DND-41 (cell line): ENCODE results near the gene RABEPK.

Experiments
- CTCF ChIP-seq: IDR thresholded peaks from 2 replicates; pipeline ENCODE4 v1.5.1; 2012; ENCODE audit warnings: borderline replicate concordance, low read length, moderate library complexity, mild to moderate bottlenecking; ENCODE audit not compliant: poor library complexity, severe bottlenecking; ENCODE audit errors: extremely low read depth
- EZH2 ChIP-seq: IDR thresholded peaks from 3 replicates; pipeline ENCODE4 v1.6.1; 2012; ENCODE audit warnings: borderline replicate concordance, low read depth, mild to moderate bottlenecking, moderate library complexity, low read length, inconsistent platforms; ENCODE audit not compliant: severe bottlenecking

DNA sequence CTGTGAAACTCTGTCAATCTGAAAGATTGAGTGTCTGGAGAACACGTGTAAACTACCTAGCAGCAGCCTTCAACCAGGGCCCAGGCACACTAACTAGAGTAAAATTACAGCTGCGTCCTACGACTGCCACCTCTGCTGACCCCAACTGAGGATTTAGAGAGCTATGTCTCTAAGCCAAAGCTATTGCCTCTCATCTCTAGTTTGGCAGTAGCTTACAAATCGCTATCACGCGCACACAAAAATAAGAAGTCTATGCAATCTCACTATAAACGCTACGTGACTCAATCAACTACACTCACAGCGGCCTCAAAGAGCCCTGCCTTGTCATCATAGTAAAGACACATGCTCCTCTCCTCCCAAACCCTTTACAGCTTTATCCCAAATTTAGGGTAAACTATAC lies 19.5 kb upstream of the RABEPK start:
- no peak for TF ChIP-seq EZH2
- no peak for TF ChIP-seq CTCF
